IMR-90 (cell line): Measurements from ENCODE around the gene NMT1. TPM values are rescaled to one million over a fixed set of nuclear protein-coding genes. Genes with fewer than 3 reads are reported as not detected.

ENCODE experiments used
- ATAC-seq: fragments of 200-7000 bp; cut with Tn5 transposase; 2 replicates; pipeline ENCODE4 v1.9.1; 2020; ENCODE audit warnings: low read depth, mild to moderate bottlenecking, moderate library complexity
- BruUV-seq: library from RNA; stranded (reverse); fragments of 400-500 nt; replicated peaks from 2 replicates; lab custom pipeline; 2021; lab: Mats Ljungman, UMichigan
- CTCF ChIA-PET: fragments of 300-600 bp; formaldehyde crosslinking; extraction: SDS; loops from one replicate; lab custom pipeline; 2021; ENCODE audit warnings: antibody characterized with exemption; lab: Yijun Ruan, JAX
- POLR2A ChIA-PET: fragments of 300-600 bp; sonication (Branson Sonifier 250); formaldehyde crosslinking; loops from one replicate; lab custom pipeline; 2022; ENCODE audit warnings: antibody characterized with exemption; ENCODE audit not compliant: unreplicated experiment; lab: Charles Lee
- DNase-seq: peaks from one replicate; pipeline ENCODE4 v3.0.0; 2013
- H2AFZ ChIP-seq: replicated peaks from 2 replicates; pipeline ENCODE3; 2013; ENCODE audit warnings: low read length, mild to moderate bottlenecking; ENCODE audit not compliant: poor library complexity
- H2AK5ac ChIP-seq: 2 replicates; pipeline ENCODE4 v1.6.1; 2013; ENCODE audit warnings: low read depth, low read length, inconsistent platforms
- H2AK9ac ChIP-seq: replicated peaks from 2 replicates; pipeline ENCODE3; 2013; ENCODE audit warnings: mild to moderate bottlenecking, low read depth, low read length, moderate library complexity; ENCODE audit not compliant: poor library complexity
- H2BK120ac ChIP-seq: 2 replicates; pipeline ENCODE4 v1.6.1; 2013; ENCODE audit warnings: low read depth, low read length, inconsistent platforms
- H2BK15ac ChIP-seq: 3 replicates; pipeline ENCODE4 v1.6.1; 2013; ENCODE audit warnings: low read depth, low read length, inconsistent platforms
- H2BK20ac ChIP-seq: 2 replicates; pipeline ENCODE4 v1.6.1; 2013; ENCODE audit warnings: low read depth, mild to moderate bottlenecking, inconsistent platforms, low read length, moderate library complexity
- H2BK5ac ChIP-seq: 2 replicates; pipeline ENCODE4 v1.6.1; 2013; ENCODE audit warnings: mild to moderate bottlenecking, low read depth, low read length, inconsistent platforms; ENCODE audit not compliant: poor library complexity, severe bottlenecking
- H3K14ac ChIP-seq: replicated peaks from 2 replicates; pipeline ENCODE4 v1.6.1; 2013; ENCODE audit warnings: low read depth, low read length, inconsistent platforms
- H3K18ac ChIP-seq: 2 replicates; pipeline ENCODE4 v1.6.1; 2013; ENCODE audit warnings: low read depth, low read length, control low read depth
- H3K23ac ChIP-seq: 2 replicates; pipeline ENCODE4 v1.6.1; 2013; ENCODE audit warnings: low read depth, low read length, inconsistent platforms
- H3K27ac ChIP-seq: 2 replicates; pipeline ENCODE4 v1.5.1; 2013; ENCODE audit warnings: mild to moderate bottlenecking, control low read depth, low read length; ENCODE audit not compliant: insufficient read depth
- H3K27me3 ChIP-seq: 2 replicates; pipeline ENCODE4 v1.6.1; 2013; ENCODE audit warnings: low read length; ENCODE audit not compliant: control insufficient read depth, insufficient read depth
- H3K36me3 ChIP-seq: 2 replicates; pipeline ENCODE4 v1.6.1; 2013; ENCODE audit warnings: low read length, mixed read lengths; ENCODE audit not compliant: control insufficient read depth, insufficient read depth
- H3K4ac ChIP-seq: 2 replicates; pipeline ENCODE4 v1.6.1; 2013; ENCODE audit warnings: low read depth, low read length, inconsistent platforms
- H3K4me1 ChIP-seq: 2 replicates; pipeline ENCODE4 v1.6.1; 2013; ENCODE audit warnings: low read length, mixed read lengths; ENCODE audit not compliant: control insufficient read depth, insufficient read depth
- H3K4me2 ChIP-seq: 2 replicates; pipeline ENCODE4 v1.6.1; 2013; ENCODE audit warnings: low read depth, mild to moderate bottlenecking, control low read depth, low read length, moderate library complexity
- H3K4me3 ChIP-seq: 2 replicates; pipeline ENCODE4 v1.5.1; 2013; ENCODE audit warnings: low read depth, mild to moderate bottlenecking, control low read depth, low read length, moderate library complexity; ENCODE audit not compliant: insufficient read depth
- H3K56ac ChIP-seq: 2 replicates; pipeline ENCODE4 v1.6.1; 2013; ENCODE audit warnings: low read length, inconsistent platforms; ENCODE audit not compliant: insufficient read depth; ENCODE audit errors: extremely low read depth
- H3K79me1 ChIP-seq, 2 experiments: 2 replicates each; pipeline ENCODE4 v1.6.1; 2013; ENCODE audit warnings: low read length in 2 of 2, inconsistent platforms in 1 of 2, low read depth in 1 of 2
- H3K9ac ChIP-seq: 2 replicates; pipeline ENCODE4 v1.6.1; 2013; ENCODE audit warnings: low read depth, low read length, control low read depth
- H3K9me1 ChIP-seq: 2 replicates; pipeline ENCODE4 v1.6.1; 2013; ENCODE audit warnings: low read length, inconsistent platforms; ENCODE audit not compliant: insufficient read depth
- H3K9me3 ChIP-seq: 2 replicates; pipeline ENCODE4 v1.6.1; 2013; ENCODE audit warnings: low read length; ENCODE audit not compliant: control insufficient read depth, insufficient read depth
- H4K20me1 ChIP-seq: 2 replicates; pipeline ENCODE4 v1.6.1; 2013; ENCODE audit warnings: low read length, inconsistent platforms; ENCODE audit not compliant: insufficient read depth
- H4K5ac ChIP-seq: 2 replicates; pipeline ENCODE4 v1.6.1; 2013; ENCODE audit warnings: mild to moderate bottlenecking, low read depth, low read length, control low read depth
- H4K8ac ChIP-seq, 2 experiments: 2 replicates each; pipeline ENCODE4 v1.6.1; 2013; ENCODE audit warnings: low read depth in 2 of 2, low read length in 2 of 2, control low read depth in 1 of 2, inconsistent platforms in 1 of 2
- H4K91ac ChIP-seq: 2 replicates; pipeline ENCODE4 v1.6.1; 2013; ENCODE audit warnings: low read depth, low read length, inconsistent platforms; ENCODE audit not compliant: insufficient read depth
- BHLHE40 ChIP-seq: fragments of 150-350 bp; IDR thresholded peaks from 2 replicates; pipeline ENCODE4 v1.6.1; 2016; ENCODE audit warnings: mild to moderate bottlenecking, low read depth, low read length
- CEBPB ChIP-seq: IDR thresholded peaks from 2 replicates; pipeline ENCODE4 v1.6.1; 2012; ENCODE audit warnings: low read depth, low read length, improper control_type of control experiment
- CHD1 ChIP-seq: IDR thresholded peaks from 2 replicates; pipeline ENCODE4 v1.6.1; 2012; ENCODE audit warnings: low read depth, low read length, improper control_type of control experiment
- CTCF ChIP-seq: conservative IDR thresholded peaks from 2 replicates; pipeline ENCODE4 v1.5.1; 2012; ENCODE audit warnings: mild to moderate bottlenecking, low read depth, low read length, improper control_type of control experiment
- ELK1 ChIP-seq: fragments of 150-350 bp; IDR thresholded peaks from 2 replicates; pipeline ENCODE4 v1.6.1; 2016; ENCODE audit warnings: low read depth, mild to moderate bottlenecking, low read length, moderate library complexity, borderline replicate concordance
- FOS ChIP-seq: fragments of 150-350 bp; IDR thresholded peaks from 2 replicates; pipeline ENCODE4 v1.6.1; 2016; ENCODE audit warnings: low read depth, low read length
- MAFK ChIP-seq: IDR thresholded peaks from 2 replicates; pipeline ENCODE4 v1.6.1; 2012; ENCODE audit warnings: low read depth, low read length, improper control_type of control experiment
- MAZ ChIP-seq: IDR thresholded peaks from 2 replicates; pipeline ENCODE4 v1.6.1; 2012; ENCODE audit warnings: low read depth, mild to moderate bottlenecking, low read length, improper control_type of control experiment, moderate library complexity, borderline replicate concordance
- MXI1 ChIP-seq: IDR thresholded peaks from 2 replicates; pipeline ENCODE4 v1.6.1; 2012; ENCODE audit warnings: low read depth, mild to moderate bottlenecking, low read length, moderate library complexity, borderline replicate concordance
- NFE2L2 ChIP-seq: fragments of 150-350 bp; IDR thresholded peaks from 2 replicates; pipeline ENCODE4 v1.6.1; 2016; ENCODE audit warnings: low read depth, mild to moderate bottlenecking, low read length
- POLR2A ChIP-seq: IDR thresholded peaks from 2 replicates; pipeline ENCODE4 v1.6.1; 2012; ENCODE audit warnings: mild to moderate bottlenecking, low read depth, low read length
- RAD21 ChIP-seq: IDR thresholded peaks from 2 replicates; pipeline ENCODE4 v1.6.1; 2012; ENCODE audit warnings: low read length, improper control_type of control experiment
- RCOR1 ChIP-seq: IDR thresholded peaks from 2 replicates; pipeline ENCODE4 v1.6.1; 2012; ENCODE audit warnings: mild to moderate bottlenecking, low read length, improper control_type of control experiment; ENCODE audit not compliant: insufficient replicate concordance
- RFX5 ChIP-seq: IDR thresholded peaks from 2 replicates; pipeline ENCODE4 v1.8.0; 2012; ENCODE audit warnings: low read depth, mild to moderate bottlenecking, low read length, moderate library complexity
- SMC3 ChIP-seq: fragments of 150-350 bp; IDR thresholded peaks from 2 replicates; pipeline ENCODE4 v1.6.1; 2016; ENCODE audit warnings: low read depth, mild to moderate bottlenecking, antibody characterized with exemption, low read length, moderate library complexity
- USF2 ChIP-seq: fragments of 150-350 bp; IDR thresholded peaks from 2 replicates; pipeline ENCODE4 v1.6.1; 2017; ENCODE audit warnings: mild to moderate bottlenecking, antibody characterized with exemption, low read length, low read depth
- WGBS, 2 experiments: methylation state at CpG; one replicate each; pipeline versions ENCODE4 v1.1.5 to v1.1.7; 2013; ENCODE audit warnings: missing lambda C conversion rate in 2 of 2; ENCODE audit not compliant: insufficient read length in 1 of 2; ENCODE audit errors: extremely low coverage in 2 of 2; 5-methylcytosine and 5-hydroxymethylcytosine counted together
- dilution Hi-C: fragments of 300-500 bp; cut with HindIII; formaldehyde crosslinking; loops from one replicate; pipeline ENCODE4 v1.14.3; 2018; ENCODE audit warnings: low sequenced_read_pairs; ENCODE audit not compliant: unreplicated experiment
- in situ Hi-C: fragments of 300-500 bp; cut with MboI; formaldehyde crosslinking; loops from 3 replicates; pipeline ENCODE4 v1.14.3; 2019; ENCODE audit warnings: low sequenced_read_pairs, inconsistent platforms, mixed read lengths
- intact Hi-C: fragments of 100-400 bp; cut with micrococcal nuclease; formaldehyde crosslinking; loops from 2 replicates; pipeline ENCODE4 v1.10.0; 2022
- polyA plus RNA-seq, 3 experiments: library from polyadenylated mRNA; depleted of rRNA; stranded (reverse); fragments of >200 nt; gene quantifications; 2 replicates each; pipeline ENCODE4 v1.2.3, GENCODE V29; 2012; ENCODE audit warnings: low replicate concordance in 1 of 3
- total RNA-seq: library from RNA; depleted of rRNA; stranded (reverse); fragments of >200 nt; gene quantifications from 2 replicates; pipeline ENCODE4 v1.2.3, GENCODE V29; 2012

Gene NMT1
- total and polyA plus RNA-seq, 2 of the 4 experiments (the other 2 are of a cell fraction): 38.0 to 60.6 TPM

- Histone ChIP-seq H3K79me1 (peaks cover 23 to 53% of the 10 kb centered on the region in 2 experiments), H4K8ac (no peak overlapping the region), H2AFZ (no peak overlapping the region), H3K18ac (no peak overlapping the region), H2AK9ac (peak overlapping the region; percentile 16), H3K4me3 (no peak overlapping the region), H3K23ac (no peak overlapping the region), H3K9me3 (no peaks in the 10 kb centered on the region), H3K56ac (no peak overlapping the region), H2BK120ac (no peak overlapping the region), H3K9ac (no peak overlapping the region), H3K27me3 (no peaks in the 10 kb centered on the region), H3K36me3 (peaks cover 26% of the 10 kb centered on the region; the same call in 1 of the 2 replicates), H4K91ac (no peak overlapping the region), H2BK5ac (no peak overlapping the region), H4K20me1 (peaks cover 16% of the 10 kb centered on the region; the same call in 1 of the 2 replicates), H2BK15ac (no peak overlapping the region), H3K4ac (no peak overlapping the region), H2BK20ac (no peak overlapping the region), H3K27ac (no peak overlapping the region), H3K9me1 (peaks cover 18% of the 10 kb centered on the region), H4K5ac (no peak overlapping the region), H2AK5ac (no peak overlapping the region), H3K4me2 (no peak overlapping the region), H3K14ac (no peak overlapping the region), H3K4me1 (peaks cover 23% of the 10 kb centered on the region; the same call in 1 of the 2 replicates)
- ATAC-seq: no peak
- ChIA-PET CTCF (interaction anchor here (0.5 kb wide), 1 partner anchor 606 kb away, joined by 3 read pairs; no protein-coding TSS in a partner anchor), POLR2A (no interaction called here)
- DNase-seq: no peak
- no peak for TF ChIP-seq RFX5
- TF ChIP-seq MAZ: no peak
- no peak for TF ChIP-seq RCOR1
- no peak for TF ChIP-seq NFE2L2
- no peak for TF ChIP-seq BHLHE40
- no peak for TF ChIP-seq ELK1
- TF ChIP-seq RAD21: no peak
- no peak for TF ChIP-seq SMC3
- no peak for TF ChIP-seq MAFK
- no peak for TF ChIP-seq USF2
- TF ChIP-seq CEBPB: no peak
- TF ChIP-seq POLR2A: no peak
- no peak for TF ChIP-seq CHD1
- no peak for TF ChIP-seq MXI1
- TF ChIP-seq FOS: no peak
- no peak for TF ChIP-seq CTCF
- BruUV-seq: no TSS peak
- in situ Hi-C loops (no loop called here), dilution Hi-C loops (no loop called here), intact Hi-C loops (no loop called here)
- WGBS, 2 experiments: 100% methylated on average over 6 of the region's 14 CpGs; no CpG with 5 or more reads in 1 of the 2 experiments
Observed at GRCh38 chr17:45035848-45036247, 25.3 kb upstream of the NMT1 start.
